OCI-LY3 (cell line): ENCODE results near the gene SYTL3.
A peak's percentile ranks its signal among the peaks of the same experiment; 100 is the strongest.

Source experiments
- H2AFZ ChIP-seq: fragments of 200-600, 300-600 bp; shearing (Covaris generic); 2 replicates; pipeline ENCODE4 v1.6.0; 2014; ENCODE audit warnings: antibody characterized with exemption, low read depth, low read length
- H3K27ac ChIP-seq: fragments of 200-600, 300-600 bp; sonication (generic); 2 replicates; pipeline ENCODE4 v1.5.1; 2014; ENCODE audit warnings: mild to moderate bottlenecking, low read length, moderate library complexity, mixed read lengths
- H3K27me3 ChIP-seq: fragments of 200-600, 300-600 bp; sonication (generic); 2 replicates; pipeline ENCODE4 v1.6.1; 2014; ENCODE audit warnings: low read depth, low read length, mixed read lengths
- H3K36me3 ChIP-seq: fragments of 200-600, 300-600 bp; sonication (generic); replicated peaks from 2 replicates; pipeline ENCODE3; 2014; ENCODE audit warnings: low read depth, low read length, mixed read lengths
- H3K4me1 ChIP-seq: fragments of 300-600, 200-600 bp; sonication (generic); 2 replicates; pipeline ENCODE4 v1.6.1; 2014; ENCODE audit warnings: low read length, mixed read lengths
- H3K4me2 ChIP-seq: fragments of 200-600, 300-600 bp; sonication (generic); 2 replicates; pipeline ENCODE4 v1.6.1; 2014; ENCODE audit warnings: low read length, mixed read lengths
- H3K4me3 ChIP-seq: fragments of 300-600, 200-600 bp; sonication (generic); 2 replicates; pipeline ENCODE4 v1.5.1; 2014; ENCODE audit warnings: antibody characterized with exemption, mild to moderate bottlenecking, low read length, moderate library complexity
- H3K79me2 ChIP-seq: fragments of 300-600, 200-600 bp; shearing (Covaris generic); 2 replicates; pipeline ENCODE4 v1.6.1; 2014; ENCODE audit warnings: mild to moderate bottlenecking, low read length, mixed read lengths
- H3K9ac ChIP-seq: fragments of 300-600, 200-600 bp; shearing (Covaris generic); 2 replicates; pipeline ENCODE4 v1.6.0; 2014; ENCODE audit warnings: mild to moderate bottlenecking, low read length, moderate library complexity
- H3K9me3 ChIP-seq: fragments of 200-600, 300-600 bp; shearing (Covaris generic); 2 replicates; pipeline ENCODE4 v1.6.1; 2014; ENCODE audit warnings: low read length, mixed read lengths; ENCODE audit not compliant: insufficient read depth
- H4K20me1 ChIP-seq: fragments of 200-600, 300-600 bp; sonication (generic); 2 replicates; pipeline ENCODE4 v1.6.1; 2016; ENCODE audit warnings: low read length, mixed read lengths; ENCODE audit not compliant: insufficient read depth
- EZH2phosphoT487 ChIP-seq: fragments of 200-600 bp; shearing (Covaris generic); IDR thresholded peaks from 2 replicates; pipeline ENCODE4 v1.6.1; 2018; ENCODE audit warnings: antibody characterized with exemption, mixed run types, low read depth
- TF ChIP-seq, protein P1 (sequence below): fragments of 200-600, 300-600 bp; sonication (generic); IDR thresholded peaks from 2 replicates; pipeline ENCODE4 v1.5.1; 2014; ENCODE audit warnings: antibody characterized with exemption, low read length, low read depth

SYTL3 gene

DNA sequence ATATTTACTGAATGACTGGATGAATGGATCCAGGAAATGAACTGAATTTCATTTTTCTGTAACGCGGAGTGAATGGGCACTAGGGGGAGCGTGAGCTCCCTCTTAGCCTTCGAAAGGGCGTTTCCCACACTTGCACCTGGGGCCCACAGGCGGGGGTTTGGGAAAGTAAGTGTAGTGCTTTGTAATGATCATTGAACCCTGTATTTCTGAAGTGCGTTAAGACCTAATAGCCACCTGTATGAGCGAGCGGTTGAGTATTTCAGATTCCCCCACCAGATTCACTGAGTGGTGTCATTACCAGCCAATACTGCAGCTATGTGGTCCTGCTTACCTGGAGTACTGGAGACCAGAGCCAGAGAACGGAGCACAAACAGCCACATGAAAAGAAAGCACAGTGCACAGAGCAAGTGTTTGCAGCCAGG is 10.5 kb downstream of the SYTL3 start:
- H3K9me3 ChIP-seq = no peaks in the 10 kb centered on the region
- TF ChIP-seq, protein P1, sequence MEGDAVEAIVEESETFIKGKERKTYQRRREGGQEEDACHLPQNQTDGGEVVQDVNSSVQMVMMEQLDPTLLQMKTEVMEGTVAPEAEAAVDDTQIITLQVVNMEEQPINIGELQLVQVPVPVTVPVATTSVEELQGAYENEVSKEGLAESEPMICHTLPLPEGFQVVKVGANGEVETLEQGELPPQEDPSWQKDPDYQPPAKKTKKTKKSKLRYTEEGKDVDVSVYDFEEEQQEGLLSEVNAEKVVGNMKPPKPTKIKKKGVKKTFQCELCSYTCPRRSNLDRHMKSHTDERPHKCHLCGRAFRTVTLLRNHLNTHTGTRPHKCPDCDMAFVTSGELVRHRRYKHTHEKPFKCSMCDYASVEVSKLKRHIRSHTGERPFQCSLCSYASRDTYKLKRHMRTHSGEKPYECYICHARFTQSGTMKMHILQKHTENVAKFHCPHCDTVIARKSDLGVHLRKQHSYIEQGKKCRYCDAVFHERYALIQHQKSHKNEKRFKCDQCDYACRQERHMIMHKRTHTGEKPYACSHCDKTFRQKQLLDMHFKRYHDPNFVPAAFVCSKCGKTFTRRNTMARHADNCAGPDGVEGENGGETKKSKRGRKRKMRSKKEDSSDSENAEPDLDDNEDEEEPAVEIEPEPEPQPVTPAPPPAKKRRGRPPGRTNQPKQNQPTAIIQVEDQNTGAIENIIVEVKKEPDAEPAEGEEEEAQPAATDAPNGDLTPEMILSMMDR = peak; percentile 72
- no peak for TF ChIP-seq EZH2phosphoT487
- H4K20me1 ChIP-seq = no peaks in the 10 kb centered on the region
- no peaks in the 10 kb centered on the region for H3K79me2 ChIP-seq
- no peak overlapping the region for H2AFZ ChIP-seq
- H3K27ac ChIP-seq = no peak overlapping the region
- H3K9ac ChIP-seq = no peak overlapping the region
- H3K4me3 ChIP-seq = no peak overlapping the region
- H3K36me3 ChIP-seq = no peaks in the 10 kb centered on the region
- H3K4me1 ChIP-seq = peaks cover 17% of the 10 kb centered on the region
- 0 out of 2 replicates have a peak, but pooled peaks cover 3% of the 10 kb centered on the region for H3K27me3 ChIP-seq
- peak overlapping the region; percentile 37 for H3K4me2 ChIP-seq

GRCh38 chr6:158661156-158661685 is 11.4 kb downstream of the SYTL3 start:
- Histone ChIP-seq H4K20me1 (no peaks in the 10 kb centered on the region), H3K4me2 (no peak overlapping the region), H3K79me2 (no peaks in the 10 kb centered on the region), H3K9ac (no peak overlapping the region), H3K4me3 (no peak overlapping the region), H2AFZ (no peak overlapping the region), H3K27ac (no peak overlapping the region), H3K9me3 (no peaks in the 10 kb centered on the region), H3K27me3 (0 out of 2 replicates have a peak, but pooled peaks cover 3% of the 10 kb centered on the region), H3K36me3 (no peaks in the 10 kb centered on the region), H3K4me1 (peaks cover 21% of the 10 kb centered on the region)
- TF ChIP-seq, protein P1 = no peak
- no peak for TF ChIP-seq EZH2phosphoT487

- H3K9ac ChIP-seq = no peak overlapping the region
- no peak overlapping the region for H3K4me2 ChIP-seq
- no peak overlapping the region for H2AFZ ChIP-seq
- H3K4me1 ChIP-seq = peaks cover 33% of the 10 kb centered on the region
- no peaks in the 10 kb centered on the region for H3K9me3 ChIP-seq
- TF ChIP-seq EZH2phosphoT487 = no peak
- TF ChIP-seq, protein P1 = no peak
- H3K27me3 ChIP-seq = 0 out of 2 replicates have a peak, but pooled peaks cover 3% of the 10 kb centered on the region
- H4K20me1 ChIP-seq = no peaks in the 10 kb centered on the region
- H3K4me3 ChIP-seq = no peak overlapping the region
- no peaks in the 10 kb centered on the region for H3K36me3 ChIP-seq
- H3K79me2 ChIP-seq = no peaks in the 10 kb centered on the region
- no peak overlapping the region for H3K27ac ChIP-seq
Measured at GRCh38 chr6:158662607-158662953, 12.7 kb downstream of the SYTL3 start.

GRCh38 chr6:158662954-158663624 is 13.2 kb downstream of the SYTL3 start:
- Histone ChIP-seq H3K4me2 (no peak overlapping the region), H3K9ac (no peak overlapping the region), H3K36me3 (no peaks in the 10 kb centered on the region), H2AFZ (no peak overlapping the region), H3K27ac (no peak overlapping the region), H3K9me3 (no peaks in the 10 kb centered on the region), H4K20me1 (no peaks in the 10 kb centered on the region), H3K79me2 (no peaks in the 10 kb centered on the region), H3K4me3 (no peak overlapping the region), H3K4me1 (peaks cover 38% of the 10 kb centered on the region), H3K27me3 (0 out of 2 replicates have a peak, but pooled peaks cover 3% of the 10 kb centered on the region)
- TF ChIP-seq, protein P1 = no peak
- TF ChIP-seq EZH2phosphoT487 = no peak
